ENCODE measurements around the gene NEMP1.
A peak's percentile ranks its signal among the peaks of the same experiment; 100 is the strongest.
"Not testable (repeated sequence)": the region's sequence is repeated elsewhere in the genome, so short reads cannot be mapped to it uniquely, and the experiment has no call there.

The NEMP1 gene

GRCh38 chr12:57018906-57019305 lies 59.7 kb downstream of the NEMP1 start:
- no peak for TF ChIP-seq CTCF (conservative IDR thresholded peaks at IDR 0.05; ENCODE audit: low read depth, low read length)
- no peak for DNase-seq (ENCODE audit: low read depth)
- no peak overlapping the region for H3K4me3 ChIP-seq (ENCODE audit: low read length)

GRCh38 chr12:57018353-57018752 lies 60.2 kb downstream of the NEMP1 start:
- not testable (repeated sequence) for H3K4me3 ChIP-seq (ENCODE audit: low read length); DNase-seq (ENCODE audit: low read depth)

GRCh38 chr12:57016348-57016747 lies 62.2 kb downstream of the NEMP1 start, which contains the start of gene TAC3:
Gene TAC3 (minus strand): TSS chr12:57016529. CDS start chr12:57015797, 732 bp downstream.
- no peak within 1 kb of the TSS for H3K4me3 ChIP-seq (ENCODE audit: low read length)
- no peak for TF ChIP-seq CTCF (conservative IDR thresholded peaks at IDR 0.05; ENCODE audit: low read depth, low read length)
- no peak for DNase-seq (ENCODE audit: low read depth)

- no peak for DNase-seq (ENCODE audit: low read depth)
- peak; percentile 11 for TF ChIP-seq CTCF (conservative IDR thresholded peaks at IDR 0.05; ENCODE audit: low read depth, low read length)
- no peak overlapping the region for H3K4me3 ChIP-seq (ENCODE audit: low read length)
These were observed 65.8 kb downstream of the NEMP1 start for GRCh38 chr12:57012600-57013465.

GRCh38 chr12:57011438-57012424 lies 66.9 kb downstream of the NEMP1 start:
- TF ChIP-seq CTCF (conservative IDR thresholded peaks at IDR 0.05; ENCODE audit: low read depth, low read length): no peak
- no peak for DNase-seq (ENCODE audit: low read depth)
- H3K4me3 ChIP-seq (ENCODE audit: low read length): no peak overlapping the region

- TF ChIP-seq CTCF (conservative IDR thresholded peaks at IDR 0.05; ENCODE audit: low read depth, low read length): no peak
- DNase-seq (ENCODE audit: low read depth): no peak
- no peak overlapping the region for H3K4me3 ChIP-seq (ENCODE audit: low read length)
These were observed 67.9 kb downstream of the NEMP1 start for GRCh38 chr12:57010627-57011247.

Measured in retinal pigment epithelial cell (primary cell).